GM10847 (cell line): ENCODE data around the gene VPS39.

ENCODE experiments used
- POLR2A ChIP-seq: IDR thresholded peaks from 2 replicates; pipeline ENCODE4 v1.6.1; 2011; ENCODE audit not compliant: insufficient read length; ENCODE audit errors: extremely low read depth

Gene VPS39

GRCh38 chr15:42175671-42176070, 32.4 kb downstream of the VPS39 start:
- TF ChIP-seq POLR2A: no peak

DNA sequence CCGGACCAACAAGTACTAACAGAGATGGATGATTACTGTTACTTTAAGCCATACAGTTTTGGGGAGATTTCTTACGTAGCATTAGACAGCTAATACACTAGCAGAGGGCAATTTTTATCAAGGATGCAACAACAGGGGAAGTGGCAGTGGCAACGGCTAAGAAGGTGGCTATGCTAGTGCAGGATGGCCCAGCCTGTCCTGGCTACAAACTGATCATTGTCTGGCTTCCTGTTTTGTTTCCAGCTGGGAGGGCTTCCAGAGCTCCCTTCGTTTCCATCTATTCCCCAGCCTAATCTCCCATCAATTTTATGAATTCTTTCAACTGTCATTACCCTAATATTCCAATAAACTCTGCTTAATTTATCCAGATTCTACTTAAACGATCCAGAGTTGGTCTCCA, 35.6 kb downstream of the VPS39 start:
- TF ChIP-seq POLR2A: no peak

GRCh38 chr15:42171795-42172194, 36.3 kb downstream of the VPS39 start:
- no peak for TF ChIP-seq POLR2A

GRCh38 chr15:42171122-42171521, 37.0 kb downstream of the VPS39 start:
- TF ChIP-seq POLR2A: no peak

DNA sequence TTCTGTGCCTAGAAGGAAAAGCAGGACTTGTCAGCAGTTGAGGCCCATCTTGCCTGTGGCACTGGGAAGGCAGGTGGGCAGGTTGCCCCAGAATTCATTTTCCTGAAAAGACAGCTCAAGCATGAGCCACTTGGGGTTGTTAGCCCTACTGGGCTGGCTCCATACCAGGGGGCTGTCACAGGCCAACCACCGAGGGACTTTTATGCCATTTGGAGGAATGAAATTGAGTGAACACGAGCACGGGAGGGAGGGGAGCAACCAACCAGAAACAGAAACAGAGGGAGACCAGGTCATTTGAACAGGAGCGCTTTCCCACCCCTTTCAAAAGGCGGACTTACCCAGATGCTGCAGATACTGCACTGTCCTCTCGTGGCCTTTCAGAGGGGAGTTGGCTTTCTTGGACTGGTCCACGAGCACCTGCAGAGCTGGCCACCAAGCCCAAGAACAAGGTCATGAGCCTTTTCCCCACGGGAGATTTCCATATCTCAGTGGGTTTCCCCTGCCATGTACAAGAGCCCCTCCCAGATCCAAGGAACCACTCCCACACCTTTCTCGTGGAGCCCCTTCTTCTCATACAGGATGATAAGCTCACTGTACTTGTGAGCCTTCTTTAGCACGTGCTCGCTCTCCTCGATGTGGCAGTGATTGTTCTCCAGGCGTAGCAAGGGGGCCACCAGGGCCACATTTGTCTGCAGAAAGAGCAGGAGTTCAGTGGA, 41.7 kb downstream of the VPS39 start:
- no peak for TF ChIP-seq POLR2A

- no peak for TF ChIP-seq POLR2A
Observed at GRCh38 chr15:42165106-42165505, 43.0 kb downstream of the VPS39 start.

DNA sequence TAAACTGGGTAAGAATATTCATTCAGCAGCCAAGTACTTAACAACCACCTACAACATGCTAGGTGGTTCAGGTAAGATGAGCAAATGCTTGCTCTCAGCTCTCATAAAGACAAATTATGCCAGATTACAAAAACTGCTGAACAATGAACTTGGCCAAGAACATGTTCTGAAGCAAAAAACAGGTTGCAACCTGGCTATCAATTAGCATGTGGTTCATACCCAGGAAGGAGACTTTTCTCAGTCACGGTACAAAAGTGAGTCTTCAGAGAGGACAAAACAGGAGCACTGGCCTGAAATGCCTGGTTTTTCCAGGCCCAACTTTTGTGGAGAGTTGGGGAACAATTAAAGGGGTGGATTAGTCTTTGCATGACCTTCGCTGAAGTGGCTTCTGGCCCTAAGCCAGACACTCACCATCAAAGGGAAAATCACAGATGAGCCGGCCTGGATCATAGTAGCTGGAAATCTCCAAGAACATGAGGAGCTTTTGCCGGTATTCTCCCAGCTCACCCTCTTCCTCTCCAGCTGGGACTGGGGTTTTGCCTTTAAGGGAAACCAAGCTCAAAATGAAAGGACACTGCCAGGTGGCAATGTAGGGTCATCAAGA, 44.1 kb downstream of the VPS39 start:
- TF ChIP-seq POLR2A: no peak

- TF ChIP-seq POLR2A: no peak
Observed at GRCh38 chr15:42163291-42163690, 44.8 kb downstream of the VPS39 start.

DNA sequence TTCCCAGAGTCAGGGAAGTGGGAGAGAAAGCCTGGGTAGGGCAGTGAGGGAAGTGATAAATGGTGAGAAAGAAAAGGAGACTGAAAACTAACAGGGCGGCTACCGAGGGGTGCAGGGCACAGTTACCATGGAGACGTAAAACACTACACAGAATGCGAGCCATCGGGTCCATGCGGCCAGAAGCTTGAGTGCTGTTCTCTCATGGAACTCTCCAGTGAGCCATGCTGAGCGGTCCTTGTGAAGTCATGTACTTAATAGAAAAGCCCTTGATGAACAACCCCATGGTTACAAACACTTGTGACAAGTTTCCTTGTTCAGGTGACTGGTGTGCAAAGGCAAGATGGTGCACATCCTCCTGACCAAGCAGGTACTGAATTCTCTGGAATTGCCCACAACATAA, 48.0 kb downstream of the VPS39 start:
- no peak for TF ChIP-seq POLR2A

DNA sequence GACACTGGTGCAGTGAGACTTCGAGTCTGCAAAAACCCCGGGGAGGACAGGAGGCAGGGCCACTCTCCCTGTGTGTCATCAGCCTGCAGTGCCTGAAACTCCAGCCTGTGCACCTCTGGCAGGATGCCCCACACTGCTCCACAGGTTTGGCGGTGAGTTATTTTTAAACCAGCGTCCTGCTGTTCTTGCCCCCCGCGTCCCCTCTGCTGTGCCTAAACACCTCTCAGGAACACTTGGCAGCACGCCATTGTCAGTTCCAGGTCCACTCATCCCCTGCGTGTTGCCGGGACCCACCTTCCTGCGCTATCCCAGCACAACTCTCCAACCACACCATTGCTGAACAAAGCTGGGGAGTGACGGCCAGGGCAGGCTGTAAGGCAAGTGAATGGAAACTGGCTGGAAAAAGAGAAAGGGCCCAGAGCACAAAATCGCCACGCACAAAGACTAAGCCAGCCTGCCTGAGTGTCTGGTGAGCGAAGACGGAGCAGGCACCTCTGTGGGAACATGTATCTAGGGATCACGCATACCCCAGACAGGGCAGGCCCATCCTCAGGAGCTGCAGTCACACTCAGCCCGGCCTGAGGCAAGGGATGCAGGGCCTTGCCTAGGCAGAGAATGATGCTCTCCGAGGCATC, 48.6 kb downstream of the VPS39 start:
- no peak for TF ChIP-seq POLR2A

- no peak for TF ChIP-seq POLR2A
Observed at GRCh38 chr15:42158941-42159340, 49.2 kb downstream of the VPS39 start.

GRCh38 chr15:42157981-42158765, 49.9 kb downstream of the VPS39 start:
- TF ChIP-seq POLR2A: no peak

DNA sequence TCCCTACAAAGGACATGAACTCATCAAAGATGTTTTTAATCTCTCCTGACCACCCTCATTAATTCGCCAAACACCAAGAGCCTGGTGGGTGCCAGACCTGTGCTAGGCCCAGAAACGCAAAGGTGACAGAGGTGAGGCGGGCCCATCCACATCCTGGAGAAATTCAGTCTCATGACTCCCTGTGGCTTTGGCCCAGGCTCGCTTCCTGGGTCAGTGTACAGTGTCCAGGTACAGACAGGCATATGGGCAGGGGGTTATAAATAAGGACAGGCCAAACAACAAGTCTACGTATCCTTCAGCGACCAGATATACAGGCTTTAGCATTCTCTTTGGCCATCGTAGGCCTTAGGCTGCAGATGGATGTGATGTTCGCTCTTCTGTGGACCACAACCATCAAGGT, 50.7 kb downstream of the VPS39 start:
- no peak for TF ChIP-seq POLR2A

DNA sequence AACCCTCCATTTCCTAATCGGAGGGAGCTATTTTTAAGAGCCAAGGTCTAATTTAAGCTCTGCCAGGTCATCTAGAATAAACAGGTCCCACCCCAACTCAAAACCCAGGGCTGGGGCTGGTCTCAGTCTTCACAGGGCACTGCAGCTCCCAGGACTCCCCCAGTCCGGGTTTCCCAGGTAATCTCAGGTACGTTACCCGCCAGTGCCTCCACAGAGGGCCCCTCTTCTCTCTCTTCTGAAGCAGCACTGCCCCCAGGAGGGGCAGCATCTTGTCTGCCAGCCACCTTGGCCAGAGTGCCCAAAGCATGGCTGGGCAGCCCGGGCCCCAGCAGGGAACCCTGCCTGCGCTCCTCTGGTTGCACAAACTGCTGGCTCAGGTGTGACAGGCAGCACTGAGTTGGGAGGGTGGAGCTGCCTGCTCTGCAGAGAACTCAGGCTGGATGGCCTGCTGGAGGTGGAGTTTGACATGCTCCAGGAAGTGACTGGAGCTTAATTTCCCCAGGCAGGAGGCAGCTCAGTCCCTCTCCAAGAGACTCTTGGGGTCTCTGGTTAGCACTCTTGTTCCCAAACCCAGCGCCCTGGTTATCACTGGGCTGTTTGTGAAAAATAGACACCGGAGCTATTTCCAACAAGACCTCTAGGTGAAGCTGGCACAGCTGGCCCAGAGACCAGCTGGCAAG, 51.7 kb downstream of the VPS39 start, which contains the start of gene PLA2G4F:
TSS of gene PLA2G4F (minus strand) at position 394 of the 680 bp plus-strand sequence. CDS start at position 307, 87 bp downstream.
- TF ChIP-seq POLR2A: no peak
